Subcutaneous adipose tissue (tissue), 4 donors: ENCODE results near the gene PRODH. TPM values are rescaled to one million over a fixed set of nuclear protein-coding genes. Genes with fewer than 3 reads are reported as not detected.

Experiments
- CTCF ChIP-seq: fragments of 450-650 bp; IDR thresholded peaks from one replicate; pipeline ENCODE4 v1.5.1; 2016; ENCODE audit warnings: low read depth, mild to moderate bottlenecking, control low read depth, antibody characterized with exemption, moderate library complexity
- total RNA-seq, 4 donors: library from RNA; depleted of rRNA; stranded (reverse); fragments of >200 nt; gene quantifications; one replicate each; pipeline ENCODE4 v1.1.0, GENCODE V29; 2016

The PRODH gene
- total RNA-seq, 4 donors from 2014 or later: 2.2 to 106 (median 16.4) TPM

DNA sequence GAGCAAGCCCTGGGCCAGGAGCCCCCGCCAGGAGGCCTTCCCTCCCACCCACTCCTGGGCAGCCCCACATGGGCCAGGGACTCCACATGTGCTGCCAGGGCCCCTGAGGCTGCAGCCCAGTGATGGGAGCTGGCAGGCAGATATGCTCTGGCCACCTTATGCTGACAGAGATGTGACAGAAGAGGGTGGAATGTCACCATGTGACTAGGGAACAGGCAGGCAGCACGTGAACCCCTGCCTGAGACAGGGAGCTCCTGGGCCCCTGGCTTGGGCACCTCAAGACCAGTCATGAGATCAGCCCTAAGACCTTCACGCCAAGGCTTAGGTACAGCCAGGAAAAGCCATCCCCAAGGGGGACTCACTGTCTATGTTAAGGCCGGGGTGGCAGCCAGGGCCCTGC, 9.1 kb downstream of the PRODH start:
- no peak for TF ChIP-seq CTCF

- no peak for TF ChIP-seq CTCF
Observed at GRCh38 chr22:18925368-18926064, 10.6 kb downstream of the PRODH start.

DNA sequence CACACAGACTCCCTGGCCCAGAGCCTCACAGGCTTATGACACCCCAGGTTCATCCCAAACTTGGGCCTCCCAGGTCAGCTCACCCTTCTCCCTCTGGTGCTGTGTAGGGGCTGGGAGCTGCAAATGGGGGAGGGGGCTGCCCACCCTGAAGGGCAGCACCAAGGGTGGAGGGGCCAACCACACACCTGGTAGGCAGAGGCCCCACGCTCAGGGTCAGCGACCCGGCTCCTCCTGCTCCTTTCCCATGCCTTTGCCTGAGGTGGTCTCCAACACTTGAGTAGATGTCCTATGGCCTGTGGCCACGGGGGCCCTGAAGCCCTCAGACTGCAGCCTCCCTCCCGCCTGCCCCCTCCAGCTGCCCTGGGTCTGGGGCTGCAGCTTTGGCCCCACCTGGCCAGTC, 26.5 kb downstream of the PRODH start:
- TF ChIP-seq CTCF: no peak

DNA sequence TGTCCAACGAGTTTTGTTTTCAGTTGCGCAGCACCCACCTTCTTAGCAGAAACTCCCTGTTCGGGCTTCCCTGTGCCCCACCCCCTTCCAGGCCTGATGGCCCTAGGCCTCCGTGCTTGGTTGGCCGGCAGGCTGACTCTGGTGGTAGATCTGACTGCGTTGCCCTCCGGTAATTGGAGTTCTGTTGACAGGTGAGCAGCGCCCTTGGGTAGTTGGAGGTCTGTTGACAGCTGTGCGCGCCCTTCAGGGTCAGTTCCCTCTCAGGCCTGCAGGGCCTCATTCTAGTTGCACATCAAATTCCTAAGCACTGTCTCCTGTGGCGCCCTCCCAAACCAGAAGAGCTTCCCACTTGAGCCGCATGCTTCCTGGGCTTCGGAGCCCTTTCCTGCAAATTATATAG, 29.2 kb downstream of the PRODH start:
- no peak for TF ChIP-seq CTCF

GRCh38 chr22:18905540-18906409, 30.3 kb downstream of the PRODH start, which contains the start of gene DGCR6:
Gene DGCR6 (plus strand): TSS chr22:18906320. CDS start chr22:18906375, 55 bp downstream.
- no peak for TF ChIP-seq CTCF

DNA sequence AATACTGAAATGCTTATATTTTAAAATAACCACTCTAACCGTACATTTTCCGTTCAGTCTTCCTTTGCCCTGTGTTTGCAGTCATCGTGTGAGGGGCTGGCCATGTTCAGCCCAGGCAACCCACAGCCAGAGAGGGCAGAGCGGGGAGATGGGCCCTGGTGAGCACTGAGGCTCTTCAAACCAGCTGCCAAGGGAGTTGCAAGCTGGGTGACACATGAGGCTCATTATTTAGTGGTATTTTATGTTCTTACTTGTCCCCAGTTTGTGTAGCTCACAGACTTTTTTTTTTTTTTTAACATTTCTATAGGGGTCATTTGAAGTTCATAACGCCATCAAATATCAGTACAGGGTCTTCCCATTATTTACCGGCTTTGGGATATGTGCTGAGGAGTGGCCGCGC, 48.0 kb downstream of the PRODH start:
- TF ChIP-seq CTCF: no peak

Other genes with a start within 250 kb of the PRODH start
- 10 to 100 TPM in 1 of 4 donors, 1 to 10 TPM in 3; 2.0 to 11.5 (median 7.6) TPM for gene DGCR6, start 30.0 kb downstream of the PRODH start, total RNA-seq
- gene DGCR2, start 186.1 kb upstream of the PRODH start, total RNA-seq: 10 to 100 TPM; 22.3 to 47.1 (median 30.5) TPM
- not detected for gene TSSK2, start 195.0 kb upstream of the PRODH start, total RNA-seq
- 10 to 100 TPM in 3 of 4 donors, 1 to 10 TPM in 1; 7.8 to 17.7 (median 11.8) TPM for gene ESS2, start 208.4 kb upstream of the PRODH start, total RNA-seq
- gene GSC2, start 214.0 kb upstream of the PRODH start, total RNA-seq: not detected
- 100 to 1,000 TPM in 2 of 4 donors, 10 to 100 TPM in 2; 61.1 to 450 (median 97.4) TPM for gene SLC25A1, start 242.4 kb upstream of the PRODH start, total RNA-seq